GM19372 (cell line): ENCODE results near the gene ACTR6.
A peak's percentile ranks its signal among the peaks of the same experiment; 100 is the strongest.
"Not testable (repeated sequence)": the region's sequence is repeated elsewhere in the genome, so short reads cannot be mapped to it uniquely, and the experiment has no call there.

ENCODE experiments used
- ATAC-seq: cut with Tn5 transposase; IDR thresholded peaks from one replicate; pipeline ENCODE4 v1.9.1; 2021; ENCODE audit warnings: mild to moderate bottlenecking, low read depth, moderate library complexity; ENCODE audit not compliant: unreplicated experiment

Gene ACTR6

DNA sequence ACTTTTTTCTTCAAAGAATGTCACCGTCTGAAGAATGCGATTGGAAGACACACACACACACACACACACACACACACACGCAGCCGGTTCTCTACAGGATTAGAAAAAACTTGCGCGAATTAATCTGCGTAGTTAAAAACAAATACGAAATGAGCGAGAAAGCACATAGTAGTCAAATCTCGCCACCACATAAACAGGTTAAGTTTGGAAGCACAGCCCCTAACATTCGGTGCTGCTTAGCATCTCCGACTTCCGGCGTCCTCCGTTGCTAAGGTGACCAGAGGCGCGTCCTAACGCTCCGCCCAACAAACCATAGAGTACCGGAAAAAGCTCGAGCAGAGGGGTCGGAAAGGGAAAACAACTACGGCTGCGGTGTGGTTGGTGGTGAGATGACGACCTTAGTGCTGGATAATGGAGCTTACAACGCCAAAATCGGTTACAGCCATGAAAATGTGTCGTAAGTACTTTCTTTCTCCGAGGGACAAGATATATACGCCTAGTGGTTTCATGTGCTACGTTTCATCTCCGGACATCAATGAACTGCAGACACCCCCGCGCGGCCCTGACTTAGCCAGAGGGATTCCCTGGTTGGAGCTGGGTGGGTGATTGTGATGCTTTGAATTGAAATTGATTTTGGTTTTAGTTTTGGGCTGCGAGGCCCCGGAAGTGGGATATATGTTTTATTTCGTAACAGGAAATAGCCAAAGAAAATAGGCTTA is at the start of gene ACTR6:
Gene ACTR6 (plus strand): TSS at position 353 of the 719 bp plus-strand sequence. CDS start 37 bp downstream, at position 390.
- peak; percentile 89 for ATAC-seq

DNA sequence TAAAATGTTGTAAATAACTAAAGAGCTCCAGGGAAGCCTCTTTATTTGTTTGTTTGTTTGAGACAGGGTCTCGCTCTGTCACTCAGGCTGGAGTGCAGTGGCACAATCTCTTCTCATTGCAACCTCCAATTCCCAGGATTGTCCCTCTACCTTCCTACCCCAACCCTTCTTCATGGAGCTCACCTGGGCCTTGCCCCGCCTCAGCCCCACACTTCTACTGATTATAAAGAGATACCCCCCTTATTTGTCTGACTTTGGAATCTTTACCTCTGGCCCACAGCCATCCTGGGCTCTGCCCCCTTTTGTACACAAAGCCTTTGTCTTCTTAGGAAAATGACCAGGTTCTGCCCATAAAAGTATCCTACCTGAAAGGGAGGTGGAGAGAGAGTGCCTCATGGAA is 48.8 kb upstream of the ACTR6 start:
- no peak for ATAC-seq

DNA sequence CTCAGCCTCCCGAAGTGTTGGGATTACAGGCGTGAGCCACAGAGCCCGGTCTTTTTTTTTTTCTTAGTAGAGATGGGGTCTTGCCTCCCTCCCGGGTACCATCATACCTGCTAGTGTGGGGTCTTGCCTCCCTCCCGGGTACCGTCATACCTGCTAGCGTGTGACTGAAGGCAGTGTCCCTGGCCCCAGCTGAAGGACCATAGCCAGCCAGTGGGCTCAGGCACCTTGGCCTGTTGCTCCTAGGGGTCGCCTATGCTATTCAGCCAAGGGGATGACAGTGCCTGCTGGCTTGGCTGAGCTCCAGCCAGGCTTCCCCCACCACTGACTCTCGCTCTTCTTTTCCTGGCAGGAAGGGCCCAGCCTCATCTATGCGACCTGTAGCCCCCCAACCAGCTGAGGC is 47.5 kb upstream of the ACTR6 start:
- ATAC-seq, result no peak

DNA sequence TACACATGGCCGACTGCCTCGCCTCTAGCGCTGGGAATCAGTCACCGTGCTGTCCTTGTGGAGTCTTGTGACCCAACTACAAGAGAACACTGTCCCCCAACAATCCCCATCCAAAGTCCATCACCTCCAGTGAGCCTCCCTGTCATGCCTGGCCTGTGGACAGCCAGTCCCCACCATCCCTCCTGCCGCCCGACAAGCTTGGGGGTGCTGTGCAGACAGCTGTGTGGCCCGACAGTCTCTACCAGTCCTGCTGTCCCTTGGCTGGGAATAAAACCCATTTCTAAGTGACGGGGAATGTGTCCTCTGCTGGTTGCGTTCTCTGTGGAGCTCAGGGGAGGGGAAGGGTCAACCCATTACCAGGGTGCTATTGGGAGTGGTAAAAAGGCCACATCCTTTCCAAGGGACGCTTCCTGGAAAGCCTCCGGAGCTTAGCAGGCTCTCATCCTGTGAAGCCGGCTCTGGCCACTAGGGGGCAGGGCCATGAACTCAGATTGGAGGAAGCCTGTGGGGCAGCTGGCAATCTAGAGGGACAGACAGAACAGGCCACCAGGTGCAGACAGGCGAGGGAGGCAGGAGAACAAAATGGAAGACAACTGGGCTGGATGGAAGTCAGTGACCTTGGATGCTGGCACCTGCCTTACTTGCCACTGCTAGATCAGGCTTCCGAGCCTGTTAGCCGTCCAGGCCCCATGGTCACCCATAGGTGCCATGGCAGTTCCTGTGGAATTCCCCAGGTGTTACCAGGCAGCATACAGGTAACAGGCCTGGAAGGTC is 46.0 kb upstream of the ACTR6 start:
- peak; percentile 85 for ATAC-seq

DNA sequence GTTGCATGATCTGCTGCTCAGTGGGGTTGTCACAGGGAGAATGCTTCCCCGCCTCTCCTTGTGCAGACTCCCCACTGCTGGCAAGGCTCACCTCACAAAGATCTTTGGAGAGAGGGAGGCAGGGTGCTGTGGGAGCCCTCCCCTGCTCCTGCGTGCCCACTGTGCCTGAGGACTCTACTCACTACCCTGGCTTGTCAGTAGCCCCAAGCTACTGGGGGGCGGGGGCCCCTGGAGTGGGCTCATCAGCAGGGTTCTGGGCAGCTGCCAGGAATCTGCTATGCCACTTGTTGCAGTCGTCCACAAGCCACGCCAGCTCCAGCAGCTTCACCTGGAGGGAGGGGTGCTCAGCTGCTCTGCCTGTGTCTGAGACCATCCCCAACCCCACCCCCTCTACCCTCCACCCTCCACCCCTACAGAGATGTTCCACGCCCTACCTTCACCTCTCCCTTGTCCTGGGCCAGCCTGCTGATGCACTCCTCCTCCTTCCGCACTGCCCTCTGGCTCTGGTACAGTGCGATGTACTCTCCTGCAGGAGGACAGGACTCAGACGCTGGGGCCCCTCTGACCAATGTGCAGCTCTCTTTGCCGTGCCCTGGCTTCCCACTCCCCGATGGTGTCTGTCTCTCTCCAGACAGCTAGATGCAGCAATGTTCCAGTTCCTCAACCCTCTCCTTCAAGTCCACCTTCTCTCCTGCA is 43.7 kb upstream of the ACTR6 start:
- no peak for ATAC-seq

DNA sequence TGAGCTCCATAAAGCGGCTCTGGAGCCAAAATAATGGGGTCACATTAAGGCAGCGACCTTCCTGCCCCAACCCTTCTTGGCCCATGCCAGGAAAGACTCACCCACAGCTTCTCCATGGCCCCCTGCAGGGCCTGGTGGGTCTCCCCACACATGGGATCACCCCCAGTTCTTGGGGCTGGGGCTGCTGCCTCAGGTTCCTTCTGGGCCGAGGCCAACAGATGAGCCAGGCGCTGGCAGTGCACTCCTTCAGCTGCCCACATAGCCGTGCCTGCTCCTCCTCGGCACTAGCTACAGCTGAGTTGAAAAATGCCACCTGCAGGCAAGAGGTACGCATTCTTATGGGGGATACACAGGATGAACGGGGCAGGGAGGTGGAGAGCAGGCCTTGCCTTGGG is 43.2 kb upstream of the ACTR6 start:
- no peak for ATAC-seq

DNA sequence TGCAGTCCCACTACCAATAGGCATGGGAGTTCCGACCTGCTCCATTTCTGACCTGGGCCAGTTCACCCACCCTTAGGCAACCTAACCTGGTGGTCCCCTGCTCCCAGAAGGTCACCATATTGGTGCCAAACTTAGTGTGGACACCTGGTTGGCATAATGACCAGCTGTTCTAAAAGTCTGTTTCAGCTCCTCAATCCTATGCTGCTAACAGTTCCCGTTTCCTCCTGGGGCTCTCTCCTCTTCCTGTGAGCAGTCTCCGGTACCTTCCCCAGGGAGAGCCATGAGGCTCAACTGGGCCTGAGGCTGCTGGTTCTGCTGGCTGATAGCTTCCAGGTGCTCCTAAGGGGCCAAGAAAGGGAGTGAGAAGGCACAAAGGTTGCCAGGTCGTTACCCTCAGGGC is 42.1 kb upstream of the ACTR6 start:
- ATAC-seq, result no peak

DNA sequence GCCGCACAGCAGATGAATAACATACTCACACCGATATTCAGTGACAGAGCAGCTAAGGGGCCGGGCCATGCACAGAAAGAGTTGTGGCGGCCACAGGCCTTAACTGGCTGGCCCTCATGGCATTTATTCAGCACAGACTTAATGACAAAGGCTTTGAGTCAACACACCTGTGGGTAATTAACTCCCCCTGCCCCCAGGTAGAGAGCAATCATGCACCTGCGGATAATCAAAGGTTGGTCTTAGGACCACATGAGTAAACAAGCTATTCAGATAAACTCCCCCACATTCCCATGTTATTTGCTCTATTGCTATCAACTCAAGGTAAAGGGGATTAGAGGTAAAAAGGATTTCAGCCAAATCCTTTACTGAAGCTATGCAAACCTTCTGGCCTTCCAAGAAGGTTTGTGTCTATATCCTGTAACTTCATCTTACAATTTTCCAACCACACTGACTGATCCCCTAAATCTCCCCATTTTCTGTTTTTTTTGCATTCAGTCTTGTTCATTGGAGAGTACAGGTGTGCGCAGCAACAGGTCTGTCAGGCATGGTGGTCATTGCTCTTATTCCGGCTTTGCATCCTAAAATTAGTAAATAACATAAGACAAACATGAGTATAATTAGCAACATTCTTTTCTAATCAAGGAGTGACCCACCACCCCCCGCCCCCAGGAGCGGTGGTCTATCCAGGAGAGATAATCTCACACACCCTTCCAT is 41.1 kb upstream of the ACTR6 start:
- ATAC-seq, result no peak

DNA sequence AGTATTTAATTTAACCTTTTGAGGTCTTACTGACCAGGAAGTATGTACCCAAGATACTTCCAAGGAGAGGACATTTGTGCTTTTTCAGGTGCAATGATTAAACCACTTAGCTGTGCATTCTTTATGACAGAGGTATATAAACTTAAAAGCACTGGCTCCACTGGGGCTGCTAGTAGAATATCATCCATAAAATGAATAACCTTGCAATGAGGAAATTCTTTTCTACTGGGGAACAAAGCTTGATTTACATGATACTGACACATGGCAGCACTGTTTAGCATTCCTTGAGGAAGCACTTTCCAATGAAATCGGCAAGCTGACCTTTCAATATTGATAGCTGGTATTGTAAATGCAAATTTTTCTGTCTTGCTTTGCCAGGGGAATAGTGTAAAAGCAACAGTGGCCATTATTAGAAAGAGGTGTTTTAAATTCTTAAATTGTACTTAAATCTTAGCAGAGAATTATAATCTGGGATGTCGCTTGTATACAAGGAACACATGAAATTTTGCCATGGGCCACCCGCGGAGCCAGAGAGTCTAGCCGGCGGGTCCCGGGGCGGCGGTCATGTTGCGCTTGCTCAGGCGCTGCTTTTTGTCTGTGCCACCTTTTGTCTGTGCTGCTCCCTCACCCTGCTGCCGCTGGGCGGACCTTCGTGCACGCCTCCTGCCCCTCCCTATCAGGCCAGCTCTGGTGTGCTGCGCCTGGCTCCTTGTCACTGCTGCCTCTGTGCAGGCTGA is 37.0 kb upstream of the ACTR6 start:
- peak; percentile 100 for ATAC-seq

DNA sequence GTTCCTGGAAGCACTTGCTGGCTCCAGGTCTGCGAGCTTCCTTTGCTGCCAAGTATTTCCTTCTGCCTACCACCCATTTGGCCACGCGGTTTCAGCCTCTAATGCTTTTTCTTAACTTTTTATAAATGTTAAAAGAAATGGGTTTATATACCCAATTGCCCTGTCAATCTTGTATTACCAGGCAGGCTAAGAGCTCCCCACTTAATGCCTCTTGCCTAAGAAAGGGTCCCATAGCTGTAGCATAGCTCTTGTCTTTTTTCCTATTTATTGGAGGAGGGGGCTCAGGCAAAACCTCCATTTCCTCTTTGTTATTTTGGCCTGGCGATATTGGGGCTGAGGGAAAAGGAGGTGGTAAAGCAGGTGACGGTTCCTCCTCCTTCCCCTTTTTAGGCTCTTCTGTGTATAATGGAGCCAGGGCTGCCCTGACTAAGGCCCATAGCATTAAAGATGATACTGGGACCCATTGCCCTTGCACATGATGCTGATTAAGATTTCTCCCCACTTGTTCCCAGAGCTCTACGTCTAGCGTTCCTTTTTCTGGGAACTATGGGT is 36.4 kb upstream of the ACTR6 start:
- peak; percentile 11 for ATAC-seq

DNA sequence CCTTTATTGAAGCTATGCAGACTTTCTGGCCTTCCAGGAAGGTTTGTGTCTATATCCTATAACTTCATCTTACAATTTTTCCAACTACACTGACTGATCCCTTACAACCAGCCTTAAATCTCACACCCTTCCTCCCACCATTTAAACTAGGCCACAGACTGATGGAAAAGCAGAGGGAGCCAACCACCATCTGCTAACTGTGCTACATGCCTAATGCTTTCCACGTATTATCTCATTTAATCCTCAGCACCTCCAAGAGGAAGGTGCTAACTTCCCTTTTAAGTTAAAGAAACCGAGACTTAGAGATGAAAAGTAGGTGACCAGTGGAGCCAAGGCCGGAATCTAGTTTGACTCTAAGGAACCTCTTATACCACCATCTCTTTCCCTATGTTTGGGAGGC is 35.3 kb upstream of the ACTR6 start:
- no peak for ATAC-seq

DNA sequence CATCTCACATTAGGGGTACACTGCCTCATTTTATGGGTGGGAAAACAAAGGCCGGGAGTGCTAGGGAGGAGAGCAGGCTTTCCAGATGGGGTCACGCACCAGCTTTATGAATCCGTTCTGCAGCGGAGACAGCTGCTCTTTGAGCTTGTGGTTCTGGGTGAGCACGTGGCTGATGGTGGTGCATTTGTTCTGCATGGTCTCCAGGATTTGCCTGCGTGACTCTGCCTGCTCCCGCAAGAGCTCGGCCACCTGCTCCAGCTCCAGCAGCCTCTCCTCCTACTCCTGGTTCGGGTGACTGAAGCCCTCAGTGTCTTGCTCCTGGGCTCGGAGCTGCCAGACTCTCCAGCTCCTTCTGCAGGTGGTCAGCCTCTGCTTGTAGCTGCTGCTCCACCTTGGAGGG is 34.4 kb upstream of the ACTR6 start:
- ATAC-seq, result no peak

DNA sequence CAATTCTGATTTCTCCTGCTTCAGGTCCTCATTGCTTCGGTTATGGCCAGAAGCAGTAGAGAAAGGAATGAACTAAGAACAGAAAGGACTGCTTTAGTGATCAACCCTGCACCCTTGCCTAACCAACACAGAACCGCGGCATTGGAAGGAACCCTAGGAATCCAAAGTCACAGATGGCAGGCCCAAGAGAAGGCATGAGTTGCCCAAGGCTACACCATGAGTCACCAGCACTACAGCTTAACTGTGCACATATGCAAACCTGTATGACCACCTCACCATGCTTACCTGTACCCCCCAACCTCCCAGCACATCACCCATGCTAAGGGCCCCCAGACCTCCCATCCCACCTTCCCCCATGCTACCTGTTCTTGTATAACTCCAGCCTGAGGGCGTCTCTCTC is 32.1 kb upstream of the ACTR6 start:
- ATAC-seq, result no peak

DNA sequence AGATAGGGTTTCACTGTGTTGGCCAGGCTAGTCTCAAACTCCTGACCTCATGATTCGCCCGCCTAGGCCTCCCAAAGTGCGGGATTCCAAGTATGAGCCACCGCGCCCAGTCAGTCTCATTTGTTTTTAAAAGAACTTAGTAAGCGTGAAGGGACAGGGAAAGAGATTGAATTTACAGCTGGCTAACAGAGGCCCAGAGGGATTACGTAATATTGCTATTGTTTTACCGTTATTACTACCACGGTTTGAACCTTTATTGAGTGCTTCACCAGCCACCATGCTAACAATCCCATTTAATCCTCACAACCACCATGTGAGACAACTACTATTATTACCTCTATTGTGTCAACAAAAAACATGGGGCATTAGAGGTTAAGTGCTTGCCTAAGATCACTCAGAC is 31.3 kb upstream of the ACTR6 start:
- ATAC-seq, result no peak

DNA sequence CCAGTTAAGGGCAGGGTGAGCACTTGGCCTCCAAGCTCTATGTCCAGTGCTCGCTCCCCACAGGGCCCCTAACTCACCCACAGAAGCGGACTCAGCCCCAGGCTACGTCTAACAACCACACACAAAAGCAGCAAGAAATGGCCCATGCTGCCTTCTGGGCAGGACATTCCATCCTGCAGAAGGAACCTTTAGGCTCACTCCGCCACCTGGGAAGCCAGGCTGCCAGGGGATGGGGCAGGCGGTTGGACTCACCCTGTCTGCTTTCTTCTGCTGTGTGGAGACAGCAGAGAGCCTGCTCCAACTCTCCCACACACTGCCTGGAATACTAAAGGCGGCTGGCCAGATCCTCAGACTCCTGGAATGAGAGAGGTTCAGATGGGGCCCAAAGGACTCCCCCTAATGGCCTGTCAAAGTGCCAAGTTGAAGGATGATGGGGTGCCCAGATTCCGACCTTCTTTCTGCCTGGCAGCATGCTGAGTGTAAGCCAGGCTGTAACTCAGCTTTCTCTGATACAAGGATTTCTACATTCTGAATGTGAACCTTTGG is 30.2 kb upstream of the ACTR6 start:
- no peak for ATAC-seq

DNA sequence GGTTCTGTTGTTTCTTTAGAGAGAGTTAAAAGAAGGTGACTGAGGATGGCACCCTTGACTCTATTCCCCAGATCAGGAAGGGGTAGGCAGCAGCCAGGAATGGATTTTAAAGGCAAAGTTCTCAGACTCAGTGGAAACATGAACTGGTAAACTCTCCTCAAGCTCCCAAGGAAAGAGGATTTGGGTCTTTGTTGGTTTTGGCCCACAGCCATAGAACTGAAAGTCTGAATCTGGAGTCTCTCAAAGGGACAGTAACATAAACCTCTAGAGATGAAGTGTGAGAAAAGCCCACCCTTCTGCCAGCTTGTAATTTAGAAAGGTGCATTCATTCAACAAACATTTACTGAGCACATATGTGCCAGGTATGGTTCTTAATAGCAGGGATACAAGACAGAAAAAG is 29.4 kb upstream of the ACTR6 start:
- no peak for ATAC-seq

DNA sequence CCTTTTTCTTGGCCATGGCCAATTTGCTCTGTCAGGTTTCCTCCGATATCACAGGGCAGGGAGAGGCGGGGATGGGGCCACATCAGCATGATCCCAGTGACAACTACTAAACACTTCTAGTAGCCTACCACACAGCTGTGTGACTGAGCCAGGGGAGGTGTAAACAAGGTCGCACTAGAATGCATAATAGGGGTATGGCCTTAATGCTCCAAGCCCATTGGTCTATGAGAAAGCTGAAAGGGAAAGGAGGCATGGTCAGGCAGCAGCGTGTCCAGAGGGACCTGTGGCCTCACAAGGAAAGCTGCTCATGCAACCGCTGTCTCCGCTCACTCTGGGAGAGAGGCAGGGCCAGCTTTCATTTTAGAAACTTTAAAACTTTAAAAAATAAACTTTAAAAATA is 27.5 kb upstream of the ACTR6 start:
- ATAC-seq, result no peak

DNA sequence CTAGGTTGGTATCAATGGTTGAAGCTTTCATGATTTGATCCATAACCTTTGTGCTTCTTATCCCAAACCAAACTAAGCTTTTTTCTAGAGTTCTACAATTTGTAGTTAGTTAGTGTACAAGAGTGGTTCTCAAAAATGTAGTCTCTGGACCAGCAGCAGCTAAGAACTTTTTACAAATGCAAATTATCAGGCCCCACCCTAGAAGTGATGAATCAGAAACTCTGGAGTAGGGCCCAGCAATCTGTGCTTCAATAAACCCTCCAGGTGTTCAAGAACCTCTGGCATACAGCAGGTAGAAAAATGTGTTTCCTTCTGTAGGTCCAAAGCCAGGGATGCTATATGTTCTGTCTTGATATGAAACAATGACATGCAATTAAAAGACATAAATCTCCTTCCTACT is 26.1 kb upstream of the ACTR6 start:
- ATAC-seq, result no peak

DNA sequence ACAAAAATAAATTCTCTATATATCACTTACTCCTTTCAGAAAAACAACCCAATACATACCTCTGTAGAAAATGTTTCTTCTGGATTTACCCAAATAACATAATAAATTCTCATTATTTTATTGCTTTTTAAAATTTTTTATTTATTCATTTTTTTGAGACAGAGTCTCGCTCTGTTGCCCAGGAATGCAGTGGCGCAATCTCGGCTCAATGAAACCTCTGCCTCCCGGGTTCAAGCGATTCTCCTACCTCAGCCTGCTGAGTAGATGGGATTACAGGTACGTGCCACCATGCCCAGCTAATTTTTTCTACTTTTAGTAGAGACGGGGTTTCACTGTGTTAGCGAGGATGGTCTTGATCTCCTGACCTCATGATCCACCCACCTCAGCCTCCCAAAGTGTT is 24.1 kb upstream of the ACTR6 start:
- ATAC-seq, result not testable (repeated sequence)

DNA sequence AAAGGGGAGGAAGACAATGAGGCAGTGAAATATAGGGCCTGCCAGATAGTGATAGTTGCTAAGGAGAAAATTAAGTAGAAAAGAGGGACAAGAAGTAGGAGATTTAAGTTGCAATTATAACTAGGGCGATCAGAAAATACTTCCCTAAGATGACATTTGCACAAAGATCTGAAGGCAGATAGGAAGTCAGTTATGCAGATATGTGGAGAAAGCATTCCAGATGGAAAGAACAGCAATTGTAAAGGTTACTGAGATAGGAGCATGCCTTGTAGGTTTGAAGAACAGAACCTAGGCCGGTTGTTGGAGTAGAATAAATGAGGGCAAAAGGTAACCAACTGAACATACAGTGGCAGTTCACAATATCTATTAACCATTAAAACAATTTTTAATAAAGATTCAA is 21.4 kb upstream of the ACTR6 start:
- no peak for ATAC-seq
